Skeletal muscle tissue (tissue), 4 donors: ENCODE data around the gene TPT1. TPM values are rescaled to one million over a fixed set of nuclear protein-coding genes. Genes with fewer than 3 reads are reported as not detected.

ENCODE experiments used
- H3K27ac ChIP-seq: one replicate; pipeline ENCODE4 v1.7.0; 2013; ENCODE audit warnings: mild to moderate bottlenecking, low read depth, low read length, inconsistent platforms
- H3K27me3 ChIP-seq, 3 donors: one replicate each; pipeline ENCODE4 v1.7.0; 2013; ENCODE audit warnings: low read length in 3 of 3; ENCODE audit not compliant: control insufficient read depth in 3 of 3, insufficient read depth in 3 of 3
- H3K36me3 ChIP-seq, 3 donors: one replicate each; pipeline ENCODE4 v1.7.0; 2013; ENCODE audit warnings: low read length in 3 of 3; ENCODE audit not compliant: control insufficient read depth in 3 of 3, insufficient read depth in 3 of 3
- H3K4me1 ChIP-seq, 3 donors: one replicate each; pipeline ENCODE4 v1.7.0; 2013; ENCODE audit warnings: low read length in 3 of 3, mild to moderate bottlenecking in 3 of 3; ENCODE audit not compliant: control insufficient read depth in 3 of 3, insufficient read depth in 3 of 3
- H3K4me3 ChIP-seq, 3 donors: one replicate each; pipeline ENCODE4 v1.7.0; 2013; ENCODE audit warnings: low read length in 3 of 3
- H3K9ac ChIP-seq, 3 donors: one replicate each; pipeline ENCODE4 v1.7.0; 2013; ENCODE audit warnings: low read length in 3 of 3, mild to moderate bottlenecking in 3 of 3, moderate library complexity in 2 of 3, low read depth in 1 of 3
- H3K9me3 ChIP-seq, 3 donors: one replicate each; pipeline ENCODE4 v1.7.0; 2013; ENCODE audit warnings: low read length in 3 of 3; ENCODE audit not compliant: control insufficient read depth in 3 of 3
- total RNA-seq: library from RNA; depleted of rRNA; stranded (reverse); fragments of >200 nt; gene quantifications from one replicate; pipeline ENCODE4 v1.2.3, GENCODE V29; 2014
- donor health status: Osteomylitis.

Gene TPT1
- total RNA-seq, 1 donor from 2014 or later = 4,283 TPM

DNA sequence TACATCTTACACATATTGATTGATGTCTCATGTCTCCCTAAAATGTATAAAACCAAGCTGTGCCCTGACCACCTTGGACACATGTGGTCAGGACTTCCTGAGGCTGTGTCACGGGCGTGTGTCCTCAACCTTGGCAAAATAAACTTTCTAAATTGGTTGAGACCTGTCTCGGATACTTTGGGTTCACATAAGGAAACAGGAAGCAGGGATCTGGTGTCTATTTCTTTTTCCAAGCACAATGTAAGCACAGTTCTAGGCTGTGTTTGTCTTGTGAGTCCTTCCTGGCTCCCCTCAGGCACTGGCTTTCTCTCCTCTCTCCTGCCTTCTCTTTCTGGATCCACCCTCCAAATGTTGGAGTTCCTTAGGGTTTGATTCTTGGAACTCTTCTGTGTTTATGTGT, 27.6 kb upstream of the TPT1 start:
- Histone ChIP-seq H3K36me3 (peaks cover 0 to 3% (median 3%) of the 10 kb centered on the region in 3 donors), H3K9ac (peak overlapping the region in 1 of 3 donors; percentile 25), H3K9me3 (no peaks in the 10 kb centered on the region), H3K27ac (no peak overlapping the region), H3K4me1 (peaks cover 41 to 46% (median 41%) of the 10 kb centered on the region in 3 donors), H3K27me3 (no peaks in the 10 kb centered on the region), H3K4me3 (no peak overlapping the region)

DNA sequence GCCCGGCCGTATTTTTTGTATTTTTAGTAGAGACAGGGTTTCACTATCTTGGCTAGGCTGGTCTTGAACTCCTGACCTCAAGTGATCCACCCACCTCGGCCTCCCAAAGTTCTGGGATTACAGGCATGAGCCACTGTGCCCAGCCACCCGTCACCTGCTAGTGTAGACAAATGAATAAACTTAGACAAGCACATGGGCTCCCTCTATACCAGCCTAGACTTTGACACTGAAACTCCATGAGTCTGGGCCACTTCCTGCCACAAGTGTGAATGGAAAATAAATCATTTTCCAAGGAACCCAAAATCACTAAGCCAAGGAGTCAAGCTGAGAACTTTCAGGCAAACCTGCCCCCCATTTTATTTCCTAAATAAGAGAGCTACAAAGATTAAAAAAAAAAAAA, 27.0 kb upstream of the TPT1 start:
- no peak overlapping the region for H3K27ac ChIP-seq

DNA sequence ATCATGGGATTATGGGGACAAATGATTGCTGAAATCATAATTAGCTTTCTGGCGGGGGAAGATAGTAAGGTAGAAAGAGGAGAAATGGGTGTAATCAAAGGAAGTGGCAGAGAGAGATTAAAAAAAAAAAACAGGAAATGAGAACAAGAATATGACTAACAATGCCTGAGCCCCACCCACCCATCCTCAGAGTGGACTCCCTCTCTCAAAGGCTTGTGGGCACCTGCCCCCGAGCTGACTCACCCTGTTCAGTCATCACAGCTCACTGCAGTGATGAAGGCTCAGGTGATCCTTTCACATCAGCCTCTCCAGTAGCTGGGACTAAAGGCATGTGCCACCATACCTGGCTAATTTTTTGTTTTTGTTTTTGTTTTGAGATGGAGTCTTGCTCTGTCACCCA, 26.4 kb upstream of the TPT1 start:
- no peak overlapping the region for H3K27ac ChIP-seq
- H3K27me3 ChIP-seq = no peaks in the 10 kb centered on the region
- H3K36me3 ChIP-seq = peaks cover 0 to 6% (median 3%) of the 10 kb centered on the region in 3 donors
- peaks cover 31 to 34% (median 33%) of the 10 kb centered on the region in 3 donors for H3K4me1 ChIP-seq
- no peak overlapping the region for H3K4me3 ChIP-seq
- no peak overlapping the region for H3K9ac ChIP-seq
- H3K9me3 ChIP-seq = no peaks in the 10 kb centered on the region

More for the DNA sequence above, 27.0 kb upstream of the TPT1 start:
- H3K4me1 ChIP-seq = peaks cover 38 to 41% (median 40%) of the 10 kb centered on the region in 3 donors
- H3K4me3 ChIP-seq = no peak overlapping the region
- no peak overlapping the region for H3K9ac ChIP-seq
- H3K27me3 ChIP-seq = no peaks in the 10 kb centered on the region
- no peaks in the 10 kb centered on the region for H3K9me3 ChIP-seq
- peaks cover 0 to 5% (median 3%) of the 10 kb centered on the region in 3 donors for H3K36me3 ChIP-seq

DNA sequence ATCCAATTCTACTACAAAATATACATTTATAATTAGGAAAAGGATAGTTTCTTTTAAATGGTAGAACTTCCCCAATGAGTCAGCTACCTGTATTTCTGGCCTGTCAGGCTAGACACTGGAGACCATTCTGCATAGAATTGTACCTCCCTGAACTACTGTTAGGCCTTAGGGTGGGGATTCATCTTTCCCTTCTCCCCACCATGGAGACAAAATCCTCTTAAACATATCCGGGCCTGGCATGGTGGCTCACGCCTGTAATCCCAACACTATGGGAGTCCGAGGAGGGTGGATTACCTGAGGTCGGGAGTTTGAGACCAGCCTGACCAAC, 24.5 kb upstream of the TPT1 start:
- Histone ChIP-seq H3K9me3 (no peaks in the 10 kb centered on the region), H3K27ac (no peak overlapping the region), H3K36me3 (peaks cover 0 to 9% (median 3%) of the 10 kb centered on the region in 3 donors), H3K4me3 (no peak overlapping the region), H3K4me1 (peaks cover 17 to 19% (median 18%) of the 10 kb centered on the region in 3 donors), H3K27me3 (no peaks in the 10 kb centered on the region), H3K9ac (no peak overlapping the region)

DNA sequence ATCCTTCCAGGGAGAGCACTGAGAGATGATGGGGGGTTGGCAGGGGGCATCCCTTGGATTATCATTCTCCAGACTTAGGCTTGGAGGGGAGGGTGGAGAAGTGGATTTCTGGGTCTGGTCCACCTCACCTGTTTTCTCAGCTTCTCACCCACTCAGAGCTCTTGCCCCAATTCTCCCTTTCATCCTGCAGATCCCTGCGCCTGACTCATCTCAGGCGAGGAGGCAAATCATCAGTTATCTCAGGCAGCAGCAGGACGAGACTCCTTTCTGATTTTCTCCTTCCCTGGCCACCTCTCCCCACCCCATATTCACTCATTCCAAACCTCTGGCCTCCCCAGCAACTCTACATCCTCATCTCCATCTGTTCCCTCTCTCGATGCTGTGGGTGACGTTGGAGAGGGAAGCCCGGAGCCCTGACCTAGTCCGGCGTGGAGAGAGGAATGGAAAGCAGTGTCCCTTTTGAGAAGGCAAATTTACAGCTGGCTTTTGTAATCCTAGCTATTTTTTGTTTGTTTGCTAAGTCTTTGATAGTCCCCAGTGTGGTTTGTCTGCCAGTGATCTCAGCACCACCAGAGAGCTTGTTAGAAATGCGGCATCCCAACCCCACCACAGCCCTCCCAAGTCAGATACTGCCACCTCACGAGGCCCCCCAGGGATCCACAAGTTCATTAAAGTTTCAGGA, 24.0 kb upstream of the TPT1 start:
- Histone ChIP-seq H3K27me3 (no peaks in the 10 kb centered on the region), H3K9me3 (no peaks in the 10 kb centered on the region), H3K9ac (no peak overlapping the region), H3K27ac (no peak overlapping the region), H3K4me1 (peaks cover 16 to 18% (median 17%) of the 10 kb centered on the region in 3 donors), H3K4me3 (no peak overlapping the region), H3K36me3 (peaks cover 0 to 9% (median 3%) of the 10 kb centered on the region in 3 donors)

DNA sequence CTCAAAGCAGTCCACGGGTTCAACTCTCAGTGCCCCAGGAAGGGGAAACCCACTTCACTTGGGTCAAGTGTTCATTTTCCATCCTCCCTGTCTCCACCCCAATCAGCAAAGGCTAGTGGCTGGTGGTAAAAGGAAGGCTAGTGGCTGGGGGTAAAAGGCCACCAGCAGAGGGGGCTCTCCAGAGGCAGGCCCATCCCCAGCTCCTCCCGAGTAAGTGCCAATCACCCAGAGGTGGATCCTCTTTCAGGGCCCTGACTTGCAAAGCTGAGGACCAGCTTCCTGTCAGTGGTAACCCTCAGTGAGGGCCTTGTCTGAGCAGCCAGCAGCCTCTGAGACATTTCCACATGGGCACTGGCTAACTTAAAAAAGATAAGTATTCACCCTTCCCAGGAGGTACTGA, 22.0 kb upstream of the TPT1 start:
- Histone ChIP-seq H3K9me3 (no peaks in the 10 kb centered on the region), H3K4me1 (no peaks in the 10 kb centered on the region), H3K27ac (no peak overlapping the region), H3K4me3 (no peak overlapping the region), H3K9ac (no peak overlapping the region), H3K27me3 (no peaks in the 10 kb centered on the region), H3K36me3 (peaks cover 0 to 13% (median 6%) of the 10 kb centered on the region in 3 donors)

DNA sequence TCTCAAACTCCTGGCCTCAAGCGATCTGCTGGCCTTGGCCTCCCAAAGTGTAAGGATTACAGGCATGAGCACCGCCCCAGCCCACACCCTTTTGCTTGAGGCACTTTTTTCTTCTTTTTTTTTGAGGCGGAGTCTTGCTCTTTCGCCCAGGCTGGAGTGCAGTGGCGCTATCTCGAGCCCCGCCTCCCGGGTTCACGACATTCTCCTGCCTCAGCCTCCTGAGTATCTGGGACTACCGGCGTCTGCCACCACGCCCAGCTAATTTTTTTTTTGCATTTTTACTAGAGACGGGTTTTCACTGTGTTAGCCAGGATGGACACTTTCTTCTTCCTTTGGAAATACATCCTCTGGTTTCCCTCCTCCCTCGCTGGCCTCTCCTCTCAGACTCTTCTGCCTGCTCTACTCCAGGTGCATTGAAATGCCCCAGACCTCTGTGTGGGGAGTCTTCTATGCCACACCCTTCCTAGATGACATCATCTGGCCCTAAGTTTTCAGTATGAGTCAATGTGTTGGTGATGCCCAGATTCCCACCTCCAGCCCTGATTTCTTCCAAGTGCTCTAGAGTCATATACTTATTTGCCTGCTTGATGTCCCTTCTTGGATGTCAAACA, 20.7 kb upstream of the TPT1 start:
- no peak overlapping the region for H3K27ac ChIP-seq
- H3K4me3 ChIP-seq = no peak overlapping the region
- H3K9ac ChIP-seq = no peak overlapping the region
- H3K27me3 ChIP-seq = no peaks in the 10 kb centered on the region
- H3K36me3 ChIP-seq = peaks cover 7 to 19% (median 12%) of the 10 kb centered on the region in 3 donors
- no peaks in the 10 kb centered on the region for H3K9me3 ChIP-seq
- H3K4me1 ChIP-seq = no peaks in the 10 kb centered on the region

DNA sequence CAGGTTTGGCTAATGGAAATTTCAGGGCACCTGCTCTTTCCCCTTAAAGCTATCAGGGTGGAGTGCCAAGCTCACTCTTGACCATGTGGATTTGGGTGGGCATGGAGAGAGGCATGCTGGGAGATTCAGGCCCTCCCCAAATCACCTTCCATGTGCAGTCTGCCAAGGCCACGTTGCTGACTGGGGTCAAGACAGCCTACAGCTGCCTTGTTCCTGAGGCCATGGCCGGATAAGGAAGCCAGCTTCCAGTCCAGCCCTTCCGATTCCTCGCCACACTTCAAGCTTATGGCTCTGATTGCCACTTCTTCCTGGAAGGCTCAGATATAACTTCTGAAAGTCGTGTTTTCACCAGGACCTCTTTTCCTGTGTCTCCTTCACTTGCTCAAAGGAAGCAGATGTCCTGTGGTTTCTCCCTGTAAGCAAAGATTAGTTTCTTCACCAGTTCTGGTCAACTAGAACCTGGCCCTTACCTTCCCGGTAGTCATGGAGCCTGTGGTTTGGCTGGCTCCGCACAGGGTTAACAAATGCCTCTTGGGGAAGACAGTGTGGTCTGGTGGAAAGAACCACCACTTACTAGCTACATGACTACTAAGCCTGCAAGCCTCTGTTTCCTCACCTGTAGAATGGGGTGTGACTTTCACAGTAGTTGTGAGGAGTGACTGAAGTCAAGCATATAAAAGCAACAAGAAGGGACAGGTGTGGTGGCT, 16.1 kb upstream of the TPT1 start:
- Histone ChIP-seq H3K27me3 (no peaks in the 10 kb centered on the region), H3K36me3 (peaks cover 8 to 26% (median 9%) of the 10 kb centered on the region in 3 donors), H3K9me3 (no peaks in the 10 kb centered on the region), H3K9ac (no peak overlapping the region), H3K4me1 (no peaks in the 10 kb centered on the region), H3K27ac (no peak overlapping the region), H3K4me3 (no peak overlapping the region)

DNA sequence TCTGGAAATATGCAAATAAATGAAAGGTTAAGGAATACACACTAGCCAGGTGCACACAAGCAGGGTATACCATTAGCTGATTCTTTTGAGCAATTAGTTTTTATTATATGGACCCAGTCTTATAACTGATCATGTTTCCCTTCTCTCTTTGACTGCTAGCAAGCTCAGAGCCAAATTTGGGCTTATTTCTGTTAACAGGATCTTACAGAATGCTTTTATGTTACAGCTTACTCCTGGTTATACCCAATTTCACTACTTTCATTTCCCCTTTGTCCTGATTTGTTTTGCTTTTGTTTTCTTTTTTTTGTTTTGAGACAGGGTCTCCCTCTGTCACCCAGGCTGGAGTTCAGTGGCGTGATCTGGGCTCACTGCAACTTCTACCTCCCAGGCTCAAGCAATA, 12.9 kb upstream of the TPT1 start:
- no peak overlapping the region for H3K9ac ChIP-seq
- H3K27me3 ChIP-seq = no peaks in the 10 kb centered on the region
- no peak overlapping the region for H3K27ac ChIP-seq
- H3K4me3 ChIP-seq = no peak overlapping the region
- no peaks in the 10 kb centered on the region for H3K4me1 ChIP-seq
- H3K9me3 ChIP-seq = no peaks in the 10 kb centered on the region
- peaks cover 10 to 38% (median 14%) of the 10 kb centered on the region in 3 donors for H3K36me3 ChIP-seq

DNA sequence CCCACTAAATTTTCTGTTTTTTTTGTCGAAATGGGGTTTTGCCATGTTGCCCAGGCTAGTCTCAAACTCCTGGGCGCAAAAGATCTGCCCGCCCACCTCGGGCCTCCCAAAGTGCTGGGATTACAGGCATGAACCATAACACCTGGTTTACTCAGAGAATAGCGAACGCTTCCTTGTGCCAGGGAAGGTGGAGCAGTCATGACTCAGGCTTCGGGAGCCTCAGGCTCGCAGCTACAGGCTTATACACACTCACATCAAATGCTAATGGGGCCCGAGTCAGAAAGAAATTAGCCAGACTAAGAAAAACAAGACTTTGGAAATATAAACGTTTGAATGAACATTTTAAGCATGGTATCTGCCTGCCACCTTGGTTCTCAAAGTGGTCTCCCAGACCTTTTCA, 11.0 kb upstream of the TPT1 start:
- Histone ChIP-seq H3K27ac (no peak overlapping the region), H3K27me3 (no peaks in the 10 kb centered on the region), H3K36me3 (peaks cover 6 to 31% (median 11%) of the 10 kb centered on the region in 3 donors), H3K9ac (no peak overlapping the region), H3K9me3 (no peaks in the 10 kb centered on the region), H3K4me1 (no peaks in the 10 kb centered on the region), H3K4me3 (no peak overlapping the region)
